SK-MEL-5 (cell line): Measurements from ENCODE around the gene PLXNA4. TPM values are rescaled to one million over a fixed set of nuclear protein-coding genes. Genes with fewer than 3 reads are reported as not detected.
A peak's percentile ranks its signal among the peaks of the same experiment; 100 is the strongest.

Source experiments
- DNase-seq: peaks from one replicate; pipeline ENCODE4 v3.0.0-alpha.2; 2016; ENCODE audit warnings: low read depth, low spot score
- in situ Hi-C: cut with HindIII; loops from 2 replicates; pipeline ENCODE4 v1.10.0; 2016; ENCODE audit warnings: low sequenced_read_pairs, high pct_unique_total_duplicates, low pct_unique_long_range_greater_than_20kb
- total RNA-seq: library from RNA; depleted of rRNA; stranded (reverse); fragments of >200 nt; shearing (Covaris generic); gene quantifications from 2 replicates; pipeline ENCODE4 v1.2.3, GENCODE V29; 2014

The PLXNA4 gene
- total RNA-seq, 1 experiment from 2014 or later, result 0.18 TPM

DNA sequence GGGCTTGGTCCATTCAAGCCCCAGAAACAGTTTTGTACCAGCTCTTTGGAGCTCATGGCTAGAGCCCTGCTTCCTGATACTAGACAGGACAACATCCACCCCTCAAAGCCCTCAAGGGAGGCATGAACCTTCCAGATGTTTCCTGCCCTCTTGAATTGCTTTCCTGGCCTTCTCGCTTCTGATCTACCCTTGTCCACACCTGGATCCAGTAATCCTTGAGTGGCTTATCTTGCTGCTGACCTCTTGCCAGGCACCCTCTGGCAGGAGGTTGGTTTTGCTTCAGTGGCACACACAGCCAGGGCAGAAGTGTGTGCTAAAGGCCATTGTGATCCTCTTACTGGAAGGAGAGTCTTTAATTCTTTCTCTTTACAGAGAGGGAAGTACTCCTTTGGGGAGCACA is 495.8 kb downstream of the PLXNA4 start:
- in situ Hi-C loops, result no loop called here
- no peak for DNase-seq

DNA sequence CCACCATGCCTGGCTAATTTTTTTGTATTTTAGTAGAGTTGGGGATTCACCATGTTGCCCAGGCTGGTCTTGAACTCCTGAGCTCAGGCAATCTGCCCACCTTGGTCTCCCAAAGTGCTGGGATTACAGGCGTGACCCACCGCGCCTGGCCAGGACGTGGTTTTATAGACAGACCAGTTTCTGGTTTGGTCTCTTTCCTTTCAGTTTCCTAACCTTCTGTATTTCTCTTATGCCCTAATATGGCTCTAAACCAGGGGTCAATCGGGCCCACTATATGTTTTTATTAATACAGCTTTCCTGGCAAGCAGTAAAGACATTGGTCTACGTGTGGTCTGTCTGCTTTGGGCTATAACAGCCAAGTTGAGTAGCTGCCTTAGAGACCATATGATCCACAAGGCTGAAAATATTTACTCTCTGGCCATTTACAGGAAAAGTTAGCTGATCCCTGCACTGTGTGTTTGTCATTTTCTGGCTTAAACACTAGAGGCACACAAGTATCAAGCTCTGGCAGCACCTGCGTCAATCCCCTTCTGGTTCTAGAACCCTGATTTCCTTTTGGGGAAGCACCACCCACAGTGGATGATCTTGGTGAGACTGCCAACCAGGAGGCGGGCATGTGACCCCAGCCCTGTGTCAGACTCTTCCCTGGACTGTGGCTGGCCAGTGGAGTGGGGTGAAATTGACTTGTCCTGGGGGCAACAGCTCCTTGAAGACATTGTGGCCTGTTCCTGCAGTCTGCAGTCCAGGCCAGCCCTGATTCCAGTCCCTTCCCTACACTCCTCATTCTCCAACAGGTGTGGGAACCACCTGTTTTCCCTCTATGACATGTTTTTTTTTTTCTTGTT is 497.2 kb downstream of the PLXNA4 start:
- DNase-seq, result peak; percentile 19
- in situ Hi-C loops, result no loop called here

DNA sequence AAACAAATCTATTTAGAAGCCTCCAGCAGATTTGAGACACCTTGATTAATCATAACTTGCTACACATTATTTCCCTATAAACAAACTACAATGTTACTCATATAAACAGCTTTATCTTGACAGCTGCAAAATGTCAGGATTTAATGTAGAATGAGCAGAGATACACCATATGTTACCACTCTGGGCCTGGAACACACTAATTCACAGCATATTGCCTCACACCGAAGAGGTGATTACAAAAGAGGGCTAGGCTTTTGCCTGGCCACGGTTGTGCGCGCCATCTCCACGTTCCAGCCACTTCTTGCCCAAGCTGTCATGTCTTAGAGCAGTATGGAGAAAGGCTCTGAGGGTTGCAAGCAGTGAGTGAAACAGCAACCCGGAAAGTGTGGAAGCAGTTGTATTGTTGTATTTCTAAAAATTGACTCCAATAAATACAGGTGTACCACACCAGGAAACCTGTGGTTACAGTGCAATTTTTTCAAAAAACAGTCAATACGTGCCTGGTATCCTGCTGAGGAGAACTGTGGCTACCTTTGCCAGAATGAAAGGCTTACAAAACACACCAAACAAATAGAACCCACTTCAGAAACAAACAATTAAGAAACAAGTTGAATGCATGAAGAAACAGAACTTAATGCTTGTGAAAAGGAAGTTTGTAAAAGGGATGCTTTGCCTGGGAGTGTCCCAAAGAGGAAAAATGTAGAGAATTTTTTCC is 498.1 kb downstream of the PLXNA4 start:
- in situ Hi-C loops, result no loop called here
- no peak for DNase-seq

DNA sequence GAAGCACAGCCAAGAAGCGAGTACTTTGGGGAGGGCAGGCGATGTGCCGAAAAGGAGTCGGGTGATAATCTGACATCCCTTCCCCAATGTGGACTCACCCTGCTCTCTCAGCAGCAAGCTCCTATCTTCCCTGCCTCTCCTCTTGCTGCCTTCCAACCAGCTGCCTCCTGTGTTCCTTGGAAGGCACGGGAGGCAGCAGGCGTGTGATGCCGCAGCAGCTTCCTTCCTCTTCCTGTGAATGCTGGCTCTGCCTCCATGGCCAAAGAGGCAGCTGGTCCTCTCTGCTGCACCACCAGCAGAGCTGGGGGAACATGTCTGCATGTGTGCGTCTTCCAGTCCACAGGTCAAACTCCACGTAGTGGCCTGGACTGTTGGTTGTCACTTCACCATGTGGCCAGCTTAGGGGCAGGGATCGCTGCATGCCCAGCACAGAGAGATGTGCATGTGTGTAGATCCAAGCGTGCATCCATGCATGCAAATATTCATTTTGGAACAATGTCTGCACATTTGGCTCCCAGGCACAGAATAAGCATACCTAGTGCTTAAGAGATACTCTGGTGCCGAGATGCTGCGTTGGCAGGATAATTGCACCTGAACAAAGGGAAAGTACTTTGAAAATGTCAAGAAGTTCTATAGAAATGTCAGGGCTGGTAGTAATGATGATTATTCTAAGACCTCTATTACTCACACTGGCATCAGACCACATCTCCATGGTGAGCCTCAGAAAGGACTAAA is 499.8 kb downstream of the PLXNA4 start:
- in situ Hi-C loops, result no loop called here
- DNase-seq, result no peak

DNA sequence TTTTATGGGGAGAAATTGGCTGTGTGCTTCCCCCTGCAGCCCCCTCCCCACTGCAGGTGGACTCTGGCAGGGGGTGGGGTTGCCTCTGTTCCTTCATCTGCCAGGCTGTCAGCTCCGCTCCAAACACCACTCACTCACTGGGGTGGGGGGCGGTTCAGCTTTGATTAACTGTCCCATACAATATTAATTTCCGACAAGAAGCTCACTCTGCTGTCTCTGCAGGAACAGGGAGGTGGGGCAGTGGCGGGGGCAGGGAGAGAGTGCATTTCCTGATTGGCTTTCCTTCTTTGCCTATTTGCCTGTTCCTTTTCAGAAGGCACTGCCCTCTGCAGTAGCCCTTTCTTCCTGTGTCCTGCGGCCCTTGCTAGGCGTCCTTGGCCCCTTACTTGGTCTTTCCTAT is 500.8 kb downstream of the PLXNA4 start:
- no peak for DNase-seq
- in situ Hi-C loops, result no loop called here

DNA sequence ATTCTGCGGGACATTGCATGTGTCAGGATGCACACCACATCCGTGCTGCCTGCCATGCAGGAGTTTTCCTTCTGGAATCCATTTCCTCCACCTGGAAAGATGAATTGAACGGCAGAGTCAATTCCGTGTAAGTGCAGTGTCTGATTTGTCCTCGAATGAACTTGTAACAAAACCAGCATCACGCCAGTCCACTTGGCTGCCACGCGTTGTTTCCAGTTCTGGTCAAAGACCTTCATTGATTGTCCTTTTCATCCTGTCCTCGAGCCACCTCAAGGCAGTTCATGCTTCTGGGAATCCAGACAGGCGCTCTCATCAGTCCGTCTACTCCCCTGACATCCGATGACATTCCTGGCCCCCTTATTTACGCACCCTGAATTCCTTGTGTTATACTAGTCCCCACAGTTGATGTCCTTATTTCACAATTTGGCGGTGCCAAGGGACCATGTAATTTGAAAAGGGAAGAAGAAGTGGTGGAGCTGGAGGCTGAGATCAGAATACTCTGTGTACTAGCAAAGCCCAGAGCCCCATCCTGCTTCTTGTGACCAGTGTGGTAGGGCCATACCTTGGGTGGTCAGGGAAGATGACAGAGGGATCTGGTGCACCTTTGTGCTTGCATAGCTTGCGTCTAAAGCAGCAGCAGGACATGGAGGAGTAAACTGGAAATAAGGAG is 502.2 kb downstream of the PLXNA4 start:
- in situ Hi-C loops, result no loop called here
- no peak for DNase-seq
